ENCODE results near the gene CTAG1A.

CTAG1A gene

GRCh38 chrX:154599531-154599930 is 14.6 kb downstream of the CTAG1A start:
- TF ChIP-seq CTCF (conservative IDR thresholded peaks at IDR 0.05; ENCODE audit: low read depth), result no peak
- POLR2A ChIA-PET (ENCODE audit: low non-redundant PET), result no interaction called here
- peak overlapping the region; percentile 98 for H3K27ac ChIP-seq
- CTCF ChIA-PET, result no interaction called here
- DNase-seq (ENCODE audit: low spot score), result no peak

GRCh38 chrX:154600759-154601374 is 15.9 kb downstream of the CTAG1A start:
- CTCF ChIA-PET, result no interaction called here
- POLR2A ChIA-PET (ENCODE audit: low non-redundant PET), result no interaction called here
- DNase-seq (ENCODE audit: low spot score), result no peak
- peak overlapping the region; percentile 98 for H3K27ac ChIP-seq
- no peak for TF ChIP-seq CTCF (conservative IDR thresholded peaks at IDR 0.05; ENCODE audit: low read depth)

- peak overlapping the region; percentile 98 for H3K27ac ChIP-seq
- ChIA-PET CTCF (interaction anchor here (0.5 kb wide), 1 partner anchor 1644 kb away, joined by 3 read pairs; no protein-coding TSS in a partner anchor), POLR2A (ENCODE audit: low non-redundant PET) (no interaction called here)
- TF ChIP-seq CTCF (conservative IDR thresholded peaks at IDR 0.05; ENCODE audit: low read depth), result no peak
- DNase-seq (ENCODE audit: low spot score), result no peak
These were observed 17.3 kb downstream of the CTAG1A start for GRCh38 chrX:154602226-154602625.

- CTCF ChIA-PET, result no interaction called here
- H3K27ac ChIP-seq, result peak overlapping the region; percentile 98
- DNase-seq (ENCODE audit: low spot score), result no peak
- POLR2A ChIA-PET (ENCODE audit: low non-redundant PET), result no interaction called here
- TF ChIP-seq CTCF (conservative IDR thresholded peaks at IDR 0.05; ENCODE audit: low read depth), result no peak
These were observed 18.0 kb downstream of the CTAG1A start for GRCh38 chrX:154602766-154603437.

GRCh38 chrX:154603438-154604430 is 18.8 kb downstream of the CTAG1A start:
- ChIA-PET CTCF (no interaction called here), POLR2A (ENCODE audit: low non-redundant PET) (no interaction called here)
- TF ChIP-seq CTCF (conservative IDR thresholded peaks at IDR 0.05; ENCODE audit: low read depth), result no peak
- peak overlapping the region; percentile 98 for H3K27ac ChIP-seq
- DNase-seq (ENCODE audit: low spot score), result peak; percentile 65

GRCh38 chrX:154605566-154605965 is 20.6 kb downstream of the CTAG1A start:
- no peak for DNase-seq (ENCODE audit: low spot score)
- ChIA-PET CTCF (no interaction called here), POLR2A (ENCODE audit: low non-redundant PET) (no interaction called here)
- no peak for TF ChIP-seq CTCF (conservative IDR thresholded peaks at IDR 0.05; ENCODE audit: low read depth)
- H3K27ac ChIP-seq, result peak overlapping the region; percentile 98; the same call in 1 of the 2 replicates
